K562 (cell line): Measurements from ENCODE around the gene RNF17. TPM values are rescaled to one million over a fixed set of nuclear protein-coding genes. Genes with fewer than 3 reads are reported as not detected.

Experiments
- BACH1 ChIP-seq: fragments of 200-800 bp; sonication (Bioruptor generic); IDR thresholded peaks from 2 replicates; pipeline ENCODE4 v1.6.1; 2016; ENCODE audit warnings: missing genetic modification characterization, missing compliant biosample characterization
- FOXK1 ChIP-seq: sonication (generic); formaldehyde crosslinking; IDR thresholded peaks from 2 replicates; pipeline ENCODE4 v1.8.0; 2022; ENCODE audit warnings: missing genetic modification reagents, mild to moderate bottlenecking, borderline replicate concordance
- HDAC3 ChIP-seq: fragments of 450-650 bp; IDR thresholded peaks from 2 replicates; pipeline ENCODE4 v1.6.1; 2018; ENCODE audit warnings: borderline replicate concordance, mild to moderate bottlenecking, moderate library complexity; ENCODE audit not compliant: partially characterized antibody
- JUND ChIP-seq, 2 experiments: IDR thresholded peaks; 2 replicates in 1 of 2; 3 replicates in 1 of 2; pipeline ENCODE4 v1.6.1; 2011; ENCODE audit warnings: borderline replicate concordance in 2 of 2, low read depth in 2 of 2, low read length in 2 of 2, improper control_type of control experiment in 1 of 2, missing biosample characterization in 1 of 2, missing genetic modification characterization in 1 of 2, missing genetic modification reagents in 1 of 2
- MCM5 ChIP-seq: fragments of 450-650 bp; IDR thresholded peaks from 2 replicates; pipeline ENCODE4 v1.6.1; 2016; ENCODE audit warnings: low read depth
- RFX5 ChIP-seq: IDR thresholded peaks from 2 replicates; pipeline ENCODE4 v1.6.1; 2011; ENCODE audit warnings: low read depth, mild to moderate bottlenecking, improper control_type of control experiment, low read length
- RUNX1 ChIP-seq: sonication (generic); IDR thresholded peaks from 2 replicates; pipeline ENCODE4 v1.6.1; 2016; ENCODE audit warnings: antibody characterized with exemption, low read depth
- SMARCE1 ChIP-seq: fragments of 450-650 bp; IDR thresholded peaks from 2 replicates; pipeline ENCODE4 v1.7.1; 2016; ENCODE audit warnings: mild to moderate bottlenecking
- YBX1 ChIP-seq: fragments of 450-650 bp; IDR thresholded peaks from 2 replicates; pipeline ENCODE4 v1.7.1; 2016; ENCODE audit warnings: mild to moderate bottlenecking
- ZBTB5 ChIP-seq: fragments of 450-650 bp; IDR thresholded peaks from 2 replicates; pipeline ENCODE4 v1.6.1; 2017; ENCODE audit warnings: antibody characterized with exemption
- ZBTB7A ChIP-seq: IDR thresholded peaks from 2 replicates; pipeline ENCODE4 v1.6.1; 2011; ENCODE audit warnings: low read depth, mild to moderate bottlenecking, low read length, moderate library complexity, borderline replicate concordance; ENCODE audit not compliant: control insufficient read depth
- ZNF280A ChIP-seq: fragments of 450-650 bp; IDR thresholded peaks from 2 replicates; pipeline ENCODE4 v1.6.1; 2018; ENCODE audit warnings: mild to moderate bottlenecking, low read depth; ENCODE audit not compliant: partially characterized antibody
- ZNF57 ChIP-seq: fragments of 450-650 bp; formaldehyde crosslinking; IDR thresholded peaks from 2 replicates; pipeline ENCODE4 v1.4.0; 2020; ENCODE audit warnings: mild to moderate bottlenecking, moderate library complexity
- polyA plus RNA-seq, 8 experiments: library from polyadenylated mRNA; depleted of rRNA in 4 of 8; stranded (reverse) in 5 of 8; unstranded in 3 of 8; fragments of >200 nt; fragmentation: Nextera tagmentation in 2 of 8; fragmentation: Illumina TruSeq in 1 of 8; extraction: Ambion mirVana in 2 of 8; extraction: Trizol in 1 of 8; gene quantifications; 2 replicates each; pipeline versions ENCODE4 v1.2.1 to v1.2.3, GENCODE V29; 2011 to 2014; ENCODE audit warnings: inconsistent platforms in 1 of 8, missing spikeins in 1 of 8
- total RNA-seq, 7 experiments: library from RNA; depleted of rRNA in 6 of 7; stranded (reverse); fragments of >200 nt in 6 of 7; fragmentation: Illumina TruSeq in 2 of 7; extraction: Trizol in 2 of 7; gene quantifications; 2 replicates each; pipeline versions ENCODE4 v1.2.1 to v1.2.3, GENCODE V29; 2011 to 2021; ENCODE audit warnings: low replicate concordance in 1 of 7
- TF ChIP-seq, protein P1 (sequence below): fragments of 450-650 bp; IDR thresholded peaks from 2 replicates; pipeline ENCODE4 v1.6.1; 2016
- TF ChIP-seq, protein P2 (sequence below): fragments of 450-650 bp; IDR thresholded peaks from 2 replicates; pipeline ENCODE4 v1.6.1; 2017; ENCODE audit warnings: antibody characterized with exemption, mild to moderate bottlenecking
- TF ChIP-seq, protein P3 (sequence below), 3 experiments: fragments of 200-800 bp in 1 of 3; sonication (Bioruptor generic) in 1 of 3; sonication (generic) in 1 of 3; formaldehyde crosslinking in 1 of 3; IDR thresholded peaks; 2 replicates each; pipeline versions ENCODE4 v1.6.1 to v1.8.0; 2016 to 2022; ENCODE audit warnings: mild to moderate bottlenecking in 2 of 3, missing compliant biosample characterization in 2 of 3, missing genetic modification characterization in 2 of 3, missing genetic modification reagents in 1 of 3

RNF17 gene
- total and polyA plus RNA-seq, 9 of the 15 experiments (the other 6 are each of a cell fraction or from before 2014, with no cell fraction given): 0.11 to 0.90 (median 0.58) TPM

GRCh38 chr13:24922745-24923591 lies 159.0 kb downstream of the RNF17 start (continued):
- TF ChIP-seq ZBTB5: no peak
- TF ChIP-seq ZNF280A: no peak
- no peak for TF ChIP-seq BACH1 (tag)
- no peak for TF ChIP-seq MCM5
- TF ChIP-seq HDAC3: no peak
- TF ChIP-seq, protein P1, sequence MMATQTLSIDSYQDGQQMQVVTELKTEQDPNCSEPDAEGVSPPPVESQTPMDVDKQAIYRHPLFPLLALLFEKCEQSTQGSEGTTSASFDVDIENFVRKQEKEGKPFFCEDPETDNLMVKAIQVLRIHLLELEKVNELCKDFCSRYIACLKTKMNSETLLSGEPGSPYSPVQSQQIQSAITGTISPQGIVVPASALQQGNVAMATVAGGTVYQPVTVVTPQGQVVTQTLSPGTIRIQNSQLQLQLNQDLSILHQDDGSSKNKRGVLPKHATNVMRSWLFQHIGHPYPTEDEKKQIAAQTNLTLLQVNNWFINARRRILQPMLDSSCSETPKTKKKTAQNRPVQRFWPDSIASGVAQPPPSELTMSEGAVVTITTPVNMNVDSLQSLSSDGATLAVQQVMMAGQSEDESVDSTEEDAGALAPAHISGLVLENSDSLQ: peak; percentile 67
- TF ChIP-seq, protein P2, sequence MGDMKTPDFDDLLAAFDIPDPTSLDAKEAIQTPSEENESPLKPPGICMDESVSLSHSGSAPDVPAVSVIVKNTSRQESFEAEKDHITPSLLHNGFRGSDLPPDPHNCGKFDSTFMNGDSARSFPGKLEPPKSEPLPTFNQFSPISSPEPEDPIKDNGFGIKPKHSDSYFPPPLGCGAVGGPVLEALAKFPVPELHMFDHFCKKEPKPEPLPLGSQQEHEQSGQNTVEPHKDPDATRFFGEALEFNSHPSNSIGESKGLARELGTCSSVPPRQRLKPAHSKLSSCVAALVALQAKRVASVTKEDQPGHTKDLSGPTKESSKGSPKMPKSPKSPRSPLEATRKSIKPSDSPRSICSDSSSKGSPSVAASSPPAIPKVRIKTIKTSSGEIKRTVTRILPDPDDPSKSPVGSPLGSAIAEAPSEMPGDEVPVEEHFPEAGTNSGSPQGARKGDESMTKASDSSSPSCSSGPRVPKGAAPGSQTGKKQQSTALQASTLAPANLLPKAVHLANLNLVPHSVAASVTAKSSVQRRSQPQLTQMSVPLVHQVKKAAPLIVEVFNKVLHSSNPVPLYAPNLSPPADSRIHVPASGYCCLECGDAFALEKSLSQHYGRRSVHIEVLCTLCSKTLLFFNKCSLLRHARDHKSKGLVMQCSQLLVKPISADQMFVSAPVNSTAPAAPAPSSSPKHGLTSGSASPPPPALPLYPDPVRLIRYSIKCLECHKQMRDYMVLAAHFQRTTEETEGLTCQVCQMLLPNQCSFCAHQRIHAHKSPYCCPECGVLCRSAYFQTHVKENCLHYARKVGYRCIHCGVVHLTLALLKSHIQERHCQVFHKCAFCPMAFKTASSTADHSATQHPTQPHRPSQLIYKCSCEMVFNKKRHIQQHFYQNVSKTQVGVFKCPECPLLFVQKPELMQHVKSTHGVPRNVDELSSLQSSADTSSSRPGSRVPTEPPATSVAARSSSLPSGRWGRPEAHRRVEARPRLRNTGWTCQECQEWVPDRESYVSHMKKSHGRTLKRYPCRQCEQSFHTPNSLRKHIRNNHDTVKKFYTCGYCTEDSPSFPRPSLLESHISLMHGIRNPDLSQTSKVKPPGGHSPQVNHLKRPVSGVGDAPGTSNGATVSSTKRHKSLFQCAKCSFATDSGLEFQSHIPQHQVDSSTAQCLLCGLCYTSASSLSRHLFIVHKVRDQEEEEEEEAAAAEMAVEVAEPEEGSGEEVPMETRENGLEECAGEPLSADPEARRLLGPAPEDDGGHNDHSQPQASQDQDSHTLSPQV: peak; percentile 17; the same call in 1 of the 2 replicates
- no peak for TF ChIP-seq RFX5
- TF ChIP-seq FOXK1: no peak
- no peak for TF ChIP-seq JUND (IDR thresholded peaks at IDR 0.05; ENCODE audit: borderline replicate concordance, low read depth, low read length)
- TF ChIP-seq JUND (tag; IDR thresholded peaks at IDR 0.05; ENCODE audit: borderline replicate concordance, low read depth, low read length): no peak
- TF ChIP-seq YBX1: no peak
- no peak for TF ChIP-seq RUNX1
- TF ChIP-seq SMARCE1: peak; percentile 41; the same call in 1 of the 2 replicates
- TF ChIP-seq, protein P3, sequence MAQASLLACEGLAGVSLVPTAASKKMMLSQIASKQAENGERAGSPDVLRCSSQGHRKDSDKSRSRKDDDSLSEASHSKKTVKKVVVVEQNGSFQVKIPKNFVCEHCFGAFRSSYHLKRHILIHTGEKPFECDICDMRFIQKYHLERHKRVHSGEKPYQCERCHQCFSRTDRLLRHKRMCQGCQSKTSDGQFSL (CRISPR knock-in tag; IDR thresholded peaks at IDR 0.05): no peak
- TF ChIP-seq, protein P3 (tag; IDR thresholded peaks at IDR 0.05): no peak
- TF ChIP-seq ZBTB7A: no peak; the same call in 1 of the 2 replicates
- no peak for TF ChIP-seq ZNF57 (CRISPR knock-in tag)
